Thoracic aorta (tissue), 2 donors: ENCODE data around the gene TTC21A. TPM values are rescaled to one million over a fixed set of nuclear protein-coding genes. Genes with fewer than 3 reads are reported as not detected.

Experiments used
- ATAC-seq: fragments of 150-250 bp; one replicate; pipeline ENCODE4 v1.8.0; 2017; ENCODE audit warnings: low read depth; ENCODE audit not compliant: insufficient number of reproducible peaks, low FRiP score
- DNase-seq: peaks from one replicate; pipeline ENCODE4 v3.0.0-alpha.2; 2020; ENCODE audit warnings: low spot score
- H3K27ac ChIP-seq, 2 donors: fragments of 200-600 bp; sonication (generic); 1 replicate in 1 of 2; 2 replicates in 1 of 2; pipeline ENCODE4 v1.5.1; 2016; ENCODE audit warnings: mild to moderate bottlenecking in 2 of 2, moderate library complexity in 2 of 2
- H3K27me3 ChIP-seq: fragments of 200-600 bp; sonication (generic); replicated peaks from 2 replicates; pipeline ENCODE4 v1.6.0; 2016; ENCODE audit warnings: mild to moderate bottlenecking; ENCODE audit not compliant: insufficient read depth
- H3K36me3 ChIP-seq: fragments of 200-600 bp; sonication (generic); one replicate; pipeline ENCODE4 v1.5.1; 2016
- H3K4me1 ChIP-seq, 2 donors: fragments of 200-600 bp; sonication (generic); 1 replicate in 1 of 2; 2 replicates in 1 of 2; pipeline versions ENCODE4 v1.5.1 to v1.6.0; 2016; ENCODE audit warnings: low read depth in 2 of 2, mild to moderate bottlenecking in 1 of 2; ENCODE audit not compliant: control insufficient read depth in 1 of 2
- H3K4me3 ChIP-seq: fragments of 200-600 bp; sonication (generic); 2 replicates; pipeline ENCODE4 v1.5.1; 2016; ENCODE audit warnings: mild to moderate bottlenecking
- H3K9me3 ChIP-seq: fragments of 200-600 bp; sonication (generic); 2 replicates; pipeline ENCODE4 v1.5.1; 2016
- total RNA-seq, 2 donors: library from RNA; depleted of rRNA; stranded (reverse); fragments of >200 nt; gene quantifications; one replicate each; pipeline versions ENCODE4 v1.1.0 to v1.2.3, GENCODE V29; 2016
- TF ChIP-seq, protein P1 (sequence below): fragments of 200-600 bp; sonication (generic); IDR thresholded peaks from one replicate; pipeline ENCODE4 v1.5.1; 2019; ENCODE audit warnings: antibody characterized with exemption

The TTC21A gene
- total RNA-seq, 2 donors from 2014 or later = 3.0 to 14.9 TPM

DNA sequence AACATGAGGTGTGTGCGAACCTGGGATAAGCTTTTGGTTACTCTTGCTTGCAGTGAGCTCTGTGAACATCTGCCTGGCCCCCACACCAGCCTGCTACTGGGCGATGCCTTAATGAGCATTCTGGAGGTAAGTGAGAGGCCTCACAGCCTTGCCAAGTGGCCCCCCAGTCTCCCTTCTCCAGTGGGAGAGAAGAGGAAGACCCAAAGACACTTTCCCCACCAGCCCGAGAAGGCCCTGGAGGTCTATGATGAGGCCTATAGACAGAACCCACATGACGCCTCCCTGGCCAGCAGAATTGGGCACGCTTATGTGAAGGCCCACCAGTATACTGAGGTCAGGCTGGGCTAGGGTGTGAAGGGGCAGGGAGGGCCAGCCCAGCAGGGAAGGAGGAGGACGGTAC, 22.5 kb downstream of the TTC21A start:
- no peak for ATAC-seq
- H3K4me1 ChIP-seq = peaks cover 6 to 9% of the 10 kb centered on the region in 2 donors
- TF ChIP-seq, protein P1, sequence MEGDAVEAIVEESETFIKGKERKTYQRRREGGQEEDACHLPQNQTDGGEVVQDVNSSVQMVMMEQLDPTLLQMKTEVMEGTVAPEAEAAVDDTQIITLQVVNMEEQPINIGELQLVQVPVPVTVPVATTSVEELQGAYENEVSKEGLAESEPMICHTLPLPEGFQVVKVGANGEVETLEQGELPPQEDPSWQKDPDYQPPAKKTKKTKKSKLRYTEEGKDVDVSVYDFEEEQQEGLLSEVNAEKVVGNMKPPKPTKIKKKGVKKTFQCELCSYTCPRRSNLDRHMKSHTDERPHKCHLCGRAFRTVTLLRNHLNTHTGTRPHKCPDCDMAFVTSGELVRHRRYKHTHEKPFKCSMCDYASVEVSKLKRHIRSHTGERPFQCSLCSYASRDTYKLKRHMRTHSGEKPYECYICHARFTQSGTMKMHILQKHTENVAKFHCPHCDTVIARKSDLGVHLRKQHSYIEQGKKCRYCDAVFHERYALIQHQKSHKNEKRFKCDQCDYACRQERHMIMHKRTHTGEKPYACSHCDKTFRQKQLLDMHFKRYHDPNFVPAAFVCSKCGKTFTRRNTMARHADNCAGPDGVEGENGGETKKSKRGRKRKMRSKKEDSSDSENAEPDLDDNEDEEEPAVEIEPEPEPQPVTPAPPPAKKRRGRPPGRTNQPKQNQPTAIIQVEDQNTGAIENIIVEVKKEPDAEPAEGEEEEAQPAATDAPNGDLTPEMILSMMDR = no peak
- no peak overlapping the region for H3K4me3 ChIP-seq
- H3K27me3 ChIP-seq = no peaks in the 10 kb centered on the region
- DNase-seq = no peak
- no peak overlapping the region for H3K27ac ChIP-seq
- H3K36me3 ChIP-seq = no peaks in the 10 kb centered on the region
- no peaks in the 10 kb centered on the region for H3K9me3 ChIP-seq

DNA sequence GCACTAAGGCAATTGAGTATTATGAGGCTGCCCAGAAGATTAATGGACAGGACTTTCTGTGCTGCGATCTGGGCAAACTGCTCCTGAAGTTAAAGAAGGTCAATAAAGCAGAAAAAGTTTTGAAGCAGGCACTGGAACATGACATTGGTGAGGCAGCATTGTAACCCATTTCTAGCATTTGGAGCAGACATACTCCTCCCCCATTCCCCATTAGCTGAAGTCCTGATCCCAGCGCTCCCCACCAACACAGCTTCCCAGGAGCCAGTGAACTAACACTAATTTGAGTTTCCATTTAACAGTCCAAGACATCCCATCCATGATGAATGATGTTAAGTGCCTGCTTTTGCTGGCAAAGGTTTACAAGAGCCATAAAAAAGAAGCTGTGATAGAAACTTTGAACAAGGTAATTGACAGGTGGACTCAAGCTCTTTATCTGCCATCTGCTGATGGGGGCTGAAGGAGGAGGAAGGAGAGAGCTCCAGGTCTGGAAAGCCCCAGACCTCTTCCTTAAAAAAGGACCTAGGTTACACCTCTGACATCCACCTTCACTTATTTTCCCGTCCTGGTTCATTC, 23.3 kb downstream of the TTC21A start:
- Histone ChIP-seq H3K27me3 (no peaks in the 10 kb centered on the region), H3K36me3 (no peaks in the 10 kb centered on the region), H3K9me3 (no peaks in the 10 kb centered on the region), H3K4me1 (peaks cover 4 to 5% of the 10 kb centered on the region in 2 donors), H3K4me3 (no peak overlapping the region), H3K27ac (no peak overlapping the region)
- TF ChIP-seq, protein P1 = no peak
- ATAC-seq = no peak
- no peak for DNase-seq

DNA sequence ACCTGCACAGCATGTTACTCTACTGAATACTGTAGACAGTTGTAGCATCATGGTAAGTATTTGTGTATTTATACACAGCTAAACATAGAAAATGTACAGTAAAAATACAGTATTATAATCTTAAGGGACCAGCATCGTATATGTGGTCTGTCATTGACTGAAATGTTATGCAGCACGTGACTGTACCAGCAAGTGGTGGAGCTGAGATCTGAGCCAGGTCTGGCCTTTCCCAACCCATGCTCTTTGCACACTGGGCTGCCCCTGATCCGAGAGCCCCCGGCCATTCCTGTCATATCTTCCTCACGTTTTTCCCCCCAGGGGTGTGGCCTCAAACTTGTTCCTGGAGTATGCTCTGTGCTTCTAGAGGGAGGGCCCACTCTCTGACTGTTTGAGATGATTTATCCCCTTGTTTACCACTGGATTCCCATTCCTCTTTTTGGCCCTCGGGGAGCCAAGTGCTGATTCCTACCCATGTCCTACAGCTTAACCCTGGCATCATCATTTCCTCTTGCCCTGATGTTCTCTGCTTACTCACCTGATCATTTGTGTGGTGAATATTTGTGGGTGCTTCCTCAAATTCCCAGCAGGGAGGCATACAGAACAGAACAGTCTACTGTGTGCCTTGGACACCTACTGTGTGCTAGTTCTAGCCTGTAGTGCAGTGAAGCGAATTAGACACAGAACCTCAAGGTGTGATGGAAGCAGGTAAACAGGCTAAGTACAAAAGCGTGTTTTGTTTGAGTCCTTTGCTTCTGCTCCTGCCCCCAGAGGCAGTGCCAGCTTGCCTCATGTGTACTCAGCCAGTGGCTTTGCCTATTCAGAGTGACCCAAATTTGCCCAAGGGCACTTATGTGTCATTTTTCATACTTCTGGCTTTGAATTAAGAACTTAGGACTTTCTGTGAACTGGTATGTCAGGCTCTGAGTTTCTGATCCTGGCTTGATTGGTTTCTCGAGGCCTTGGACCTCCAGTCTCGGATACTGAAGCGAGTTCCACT, 24.9 kb downstream of the TTC21A start:
- TF ChIP-seq, protein P1 = no peak
- Histone ChIP-seq H3K4me3 (no peak overlapping the region), H3K27me3 (no peaks in the 10 kb centered on the region), H3K27ac (no peak overlapping the region), H3K4me1 (no peaks in the 10 kb centered on the region), H3K36me3 (no peaks in the 10 kb centered on the region), H3K9me3 (no peaks in the 10 kb centered on the region)
- no peak for ATAC-seq
- no peak for DNase-seq

DNA sequence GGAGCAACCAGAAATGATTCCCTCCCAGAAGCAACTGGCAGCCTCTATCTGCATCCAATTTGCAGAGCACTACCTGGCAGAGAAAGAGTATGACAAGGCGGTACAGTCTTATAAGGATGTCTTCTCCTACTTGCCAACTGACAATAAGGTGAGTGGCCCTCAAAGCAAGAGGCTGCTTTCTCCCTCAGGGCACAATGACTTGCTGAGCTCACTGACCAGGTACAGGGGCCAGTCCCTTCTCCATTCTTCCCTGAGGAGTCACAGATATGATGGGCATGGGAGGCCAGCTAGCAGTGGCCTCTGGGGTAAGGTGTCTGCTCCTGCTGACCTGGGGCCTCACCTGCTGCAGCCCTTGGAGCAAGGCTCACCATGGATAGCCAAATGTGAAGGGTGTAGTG, 25.6 kb downstream of the TTC21A start:
- Histone ChIP-seq H3K36me3 (no peaks in the 10 kb centered on the region), H3K27ac (no peak overlapping the region), H3K4me3 (no peak overlapping the region), H3K27me3 (no peaks in the 10 kb centered on the region), H3K9me3 (no peaks in the 10 kb centered on the region), H3K4me1 (no peaks in the 10 kb centered on the region)
- ATAC-seq (no peak), DNase-seq (no peak)
- TF ChIP-seq, protein P1 = no peak

DNA sequence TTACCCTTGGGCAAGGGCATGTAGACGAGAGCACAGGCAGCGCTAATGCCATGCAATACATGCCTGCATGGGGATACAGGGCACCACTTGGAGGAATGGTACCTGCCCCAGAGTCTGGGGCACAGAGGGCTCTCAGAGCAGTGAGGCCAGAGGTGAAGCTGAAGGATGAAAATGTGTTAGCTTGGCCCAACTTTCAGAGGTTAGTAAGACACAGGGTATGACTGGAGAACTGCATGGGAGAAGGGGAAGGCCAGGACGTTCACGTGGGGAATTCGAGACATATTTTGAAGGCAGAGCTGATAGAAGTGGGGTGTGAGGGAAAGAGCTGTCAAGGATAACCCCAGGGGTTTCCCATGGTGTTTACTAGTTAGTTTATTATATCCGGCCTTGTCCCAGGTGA, 26.3 kb downstream of the TTC21A start:
- Histone ChIP-seq H3K4me1 (peaks cover 0 to 3% of the 10 kb centered on the region in 2 donors), H3K9me3 (no peaks in the 10 kb centered on the region), H3K27me3 (no peaks in the 10 kb centered on the region), H3K4me3 (no peak overlapping the region), H3K27ac (no peak overlapping the region), H3K36me3 (no peaks in the 10 kb centered on the region)
- TF ChIP-seq, protein P1 = no peak
- ATAC-seq = no peak
- no peak for DNase-seq
